Eye (tissue), 1 donor: ENCODE data around the gene ZGPAT.
"Not testable (repeated sequence)": the region's sequence is repeated elsewhere in the genome, so short reads cannot be mapped to it uniquely, and the experiment has no call there.

Source experiments
- DNase-seq: peaks from one replicate; pipeline ENCODE4 v3.0.0-alpha.2; 2015

ZGPAT gene

GRCh38 chr20:63707558-63708300 is at the start of gene ZGPAT, which contains the start of gene ARFRP1:
TSS of gene ZGPAT (plus strand) at chr20:63708039. CDS start at chr20:63708581, 542 bp downstream.
TSS of gene ARFRP1 (minus strand) at chr20:63707976. CDS start at chr20:63707091, 885 bp downstream.
- DNase-seq: peak; percentile 94

- no peak for DNase-seq
Measured at GRCh38 chr20:63658749-63659187, 49.1 kb upstream of the ZGPAT start.

DNA sequence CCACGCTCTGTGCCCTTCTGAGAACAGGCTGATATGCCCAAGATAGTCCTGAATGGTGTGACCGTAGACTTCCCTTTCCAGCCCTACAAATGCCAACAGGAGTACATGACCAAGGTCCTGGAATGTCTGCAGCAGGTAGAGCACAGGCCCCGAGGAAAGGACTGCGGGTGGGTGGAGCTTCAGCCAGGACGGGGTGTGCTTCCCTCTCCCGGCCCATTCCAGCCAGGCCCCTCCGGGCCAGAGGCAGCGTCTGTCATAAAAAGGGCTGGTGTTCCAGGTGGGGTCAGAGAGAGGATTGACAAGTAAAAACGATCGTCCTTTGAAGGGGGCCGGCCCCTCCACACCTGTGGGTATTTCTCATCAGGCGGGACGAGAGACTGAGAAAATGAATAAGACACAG is 48.5 kb upstream of the ZGPAT start:
- DNase-seq: no peak

- not testable (repeated sequence) for DNase-seq
Measured at GRCh38 chr20:63660174-63660573, 47.7 kb upstream of the ZGPAT start.

DNA sequence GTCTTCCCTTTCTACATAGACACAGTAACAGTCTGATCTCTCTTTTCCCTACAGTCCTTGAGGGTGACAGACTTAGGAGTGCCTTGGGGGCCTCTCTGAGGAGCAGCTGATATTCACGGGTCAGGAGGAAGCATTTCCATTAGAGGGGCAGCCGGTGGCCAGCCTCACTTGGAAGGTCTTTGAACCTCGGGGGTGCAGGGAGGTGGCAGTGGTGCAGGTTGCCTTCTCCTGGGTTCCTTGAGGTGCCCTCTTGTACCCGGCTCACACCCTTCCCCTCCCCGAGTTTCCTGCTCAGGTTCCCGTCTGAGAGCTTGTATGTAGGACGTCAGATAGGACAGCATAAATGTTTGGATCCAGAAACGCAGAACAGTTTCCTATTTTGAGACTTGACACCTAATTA is 47.2 kb upstream of the ZGPAT start:
- DNase-seq: no peak

- no peak for DNase-seq
Measured at GRCh38 chr20:63661108-63661507, 46.7 kb upstream of the ZGPAT start.

DNA sequence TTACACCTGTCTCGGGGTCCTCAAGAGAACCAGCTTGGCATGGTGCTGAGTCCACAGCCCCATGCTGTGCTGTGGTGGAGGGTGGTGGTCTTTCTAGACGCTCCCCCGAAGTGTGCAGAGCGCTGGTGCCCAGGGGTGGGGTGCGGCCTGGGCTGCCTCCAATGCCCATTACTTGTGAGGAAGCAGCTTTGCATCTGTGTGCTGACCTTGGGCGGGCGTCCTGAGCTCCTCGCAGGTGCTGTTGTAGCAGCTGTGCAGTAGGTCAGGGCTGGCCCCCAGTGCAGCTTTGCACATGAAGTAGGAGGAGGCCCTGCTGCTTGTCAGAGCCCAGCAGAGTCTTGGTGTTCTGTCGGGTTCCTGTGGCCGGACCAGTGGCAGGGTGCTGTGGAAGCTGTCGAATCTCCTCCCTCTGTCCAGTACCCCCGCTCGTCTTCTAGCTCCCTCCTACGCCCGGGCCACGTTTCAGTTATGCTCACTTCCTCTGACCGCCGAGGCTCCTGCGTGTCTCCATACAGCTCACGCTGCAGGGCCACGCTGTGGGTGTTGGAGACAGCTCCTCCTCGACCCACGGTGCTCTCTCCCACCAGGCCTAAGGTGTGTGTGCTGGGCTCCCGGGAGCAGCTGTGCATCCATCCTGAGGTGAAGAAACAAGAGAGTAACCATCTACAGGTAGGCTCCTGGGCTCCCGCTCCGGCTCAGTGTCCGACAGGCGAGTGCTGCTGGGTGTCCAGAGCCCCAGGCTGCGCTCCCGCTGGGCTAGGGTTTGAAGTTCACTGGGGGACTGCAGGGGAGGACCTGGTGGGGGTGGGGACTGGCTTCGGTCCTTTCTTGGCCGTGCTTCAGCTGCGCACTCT is 45.7 kb upstream of the ZGPAT start:
- no peak for DNase-seq

DNA sequence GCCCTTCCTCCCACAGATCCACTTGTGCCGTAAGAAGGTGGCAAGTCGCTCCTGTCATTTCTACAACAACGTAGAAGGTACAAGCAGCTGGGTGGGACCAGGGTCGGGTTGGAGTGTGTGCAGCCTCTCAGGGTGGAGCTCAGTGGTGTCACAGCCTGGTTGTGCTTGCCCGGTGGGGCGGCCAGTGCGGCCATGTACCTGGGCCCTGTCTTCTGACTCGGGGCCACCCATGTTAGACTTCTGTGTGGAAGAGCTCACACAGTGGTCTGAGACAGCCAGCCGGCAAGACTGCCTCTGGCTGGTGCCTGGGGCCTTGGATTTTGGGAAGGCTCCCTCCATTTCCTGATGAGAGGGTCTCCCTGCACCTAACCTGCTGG is 45.0 kb upstream of the ZGPAT start:
- no peak for DNase-seq

DNA sequence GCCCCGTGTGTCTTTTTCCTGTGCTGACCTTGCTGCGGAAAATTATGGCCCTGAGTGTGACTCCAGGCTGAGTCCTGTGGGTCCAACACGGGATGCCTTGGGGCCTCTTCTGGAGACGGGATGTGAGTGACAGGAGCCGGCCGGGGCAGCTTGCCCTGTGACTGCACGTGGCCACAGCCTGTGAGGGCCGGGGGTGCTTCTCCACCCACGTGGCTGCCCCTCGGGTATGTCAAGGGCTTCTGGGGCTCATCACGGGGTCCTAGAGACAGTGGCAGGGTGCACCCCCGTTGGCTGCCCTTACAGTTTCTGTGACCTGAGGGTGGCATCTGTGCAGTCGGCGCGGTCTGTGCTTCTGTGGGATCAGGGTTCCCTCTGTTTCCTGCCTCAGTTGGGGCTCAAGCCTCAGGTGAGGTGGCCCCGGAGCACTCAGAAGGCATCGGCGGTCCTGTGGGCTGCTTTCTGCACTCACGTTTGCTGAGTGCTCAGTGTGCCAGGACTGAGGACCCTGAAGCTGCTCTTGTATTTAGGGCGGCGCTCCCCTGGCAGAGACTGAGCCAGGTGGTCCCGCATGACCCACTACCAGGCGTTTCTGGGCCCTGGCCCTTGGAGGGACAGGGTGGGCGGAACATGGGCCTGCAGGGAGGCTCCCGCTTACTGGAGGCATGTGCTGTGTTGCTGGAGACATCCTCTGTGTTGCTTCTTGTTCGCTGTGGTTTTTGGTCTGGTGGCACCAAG is 44.3 kb upstream of the ZGPAT start:
- DNase-seq: no peak

- no peak for DNase-seq
Measured at GRCh38 chr20:63664143-63664851, 43.5 kb upstream of the ZGPAT start.

- peak; percentile 87 for DNase-seq
Measured at GRCh38 chr20:63664861-63665594, 42.8 kb upstream of the ZGPAT start.

DNA sequence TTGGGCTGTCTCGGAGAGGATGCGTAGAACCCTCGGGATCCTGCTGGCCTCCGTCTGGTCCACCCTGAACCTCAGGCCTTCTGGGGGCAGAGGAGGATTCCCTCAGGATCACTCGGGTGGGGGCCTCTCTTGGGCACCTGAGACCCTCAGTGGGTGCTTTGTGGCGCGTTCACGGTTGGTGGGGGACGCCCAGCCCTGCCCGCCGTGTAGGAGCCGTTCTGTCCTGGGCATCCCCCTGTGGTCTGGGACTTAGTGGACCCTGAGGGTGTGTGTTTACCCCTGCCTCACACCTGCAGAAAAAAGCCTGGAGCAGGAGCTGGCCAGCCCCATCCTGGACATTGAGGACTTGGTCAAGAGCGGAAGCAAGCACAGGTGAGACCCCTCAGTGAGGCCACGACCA is 42.1 kb upstream of the ZGPAT start:
- no peak for DNase-seq

DNA sequence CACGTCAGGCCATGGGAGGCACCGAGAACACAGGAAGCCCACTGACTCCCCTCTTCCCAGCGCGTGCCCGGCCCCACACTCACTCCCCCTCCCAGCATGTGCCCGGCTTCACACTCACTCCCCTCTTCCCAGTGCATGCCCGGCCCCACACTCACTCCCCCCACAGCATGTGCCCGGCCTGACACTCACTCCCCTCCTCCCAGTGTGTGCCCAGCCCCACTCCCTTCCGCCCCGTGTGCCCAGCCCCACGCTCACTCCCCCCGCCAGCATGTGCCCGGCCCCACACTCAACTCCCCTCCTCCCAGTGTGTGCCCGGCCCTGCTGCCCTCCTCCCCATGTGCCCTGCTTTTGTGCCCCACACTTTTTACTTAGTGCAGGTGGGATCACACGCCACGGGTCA is 40.0 kb upstream of the ZGPAT start:
- DNase-seq: no peak

DNA sequence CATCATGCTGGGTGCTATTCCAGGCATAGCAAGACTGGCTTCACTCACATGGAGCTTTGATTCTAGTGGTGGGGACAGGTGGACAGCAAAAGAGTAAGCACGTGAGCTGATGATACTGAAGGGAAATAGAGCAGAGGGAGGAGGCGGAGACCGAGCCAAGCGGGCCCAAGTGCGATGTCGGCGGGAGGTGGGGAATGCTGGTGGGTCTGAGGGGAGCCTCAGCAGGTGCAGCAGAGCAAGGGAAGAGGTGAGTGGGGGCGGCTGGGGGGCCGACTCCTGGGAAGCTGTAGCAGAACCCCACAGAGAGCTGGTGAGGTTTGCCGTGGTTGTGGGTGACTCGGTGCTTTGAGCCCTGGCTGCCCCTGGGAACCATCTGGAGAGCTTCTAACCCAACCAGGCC is 39.5 kb upstream of the ZGPAT start:
- no peak for DNase-seq

DNA sequence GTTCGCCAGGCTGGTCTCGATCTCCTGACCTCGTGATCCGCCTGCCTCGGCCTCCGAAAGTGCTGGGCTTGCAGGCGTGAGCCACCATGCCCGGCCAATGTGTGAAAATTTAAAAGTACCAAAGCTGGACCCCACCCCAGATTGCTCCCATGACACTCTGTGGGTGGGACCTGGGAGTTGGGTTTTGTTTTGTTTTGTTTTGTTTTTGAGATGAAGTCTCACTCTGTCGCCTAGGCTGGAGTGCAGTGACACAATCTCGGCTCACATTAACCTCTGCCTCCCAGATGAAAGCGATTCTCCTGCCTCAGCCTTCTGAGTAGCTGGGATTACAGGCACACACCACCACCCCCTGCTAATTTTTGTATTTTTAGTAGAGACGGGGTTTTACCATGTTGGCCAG is 36.1 kb upstream of the ZGPAT start:
- not testable (repeated sequence) for DNase-seq

GRCh38 chr20:63672666-63673065 is 35.2 kb upstream of the ZGPAT start:
- DNase-seq: no peak

- no peak for DNase-seq
Measured at GRCh38 chr20:63673951-63674350, 33.9 kb upstream of the ZGPAT start.

DNA sequence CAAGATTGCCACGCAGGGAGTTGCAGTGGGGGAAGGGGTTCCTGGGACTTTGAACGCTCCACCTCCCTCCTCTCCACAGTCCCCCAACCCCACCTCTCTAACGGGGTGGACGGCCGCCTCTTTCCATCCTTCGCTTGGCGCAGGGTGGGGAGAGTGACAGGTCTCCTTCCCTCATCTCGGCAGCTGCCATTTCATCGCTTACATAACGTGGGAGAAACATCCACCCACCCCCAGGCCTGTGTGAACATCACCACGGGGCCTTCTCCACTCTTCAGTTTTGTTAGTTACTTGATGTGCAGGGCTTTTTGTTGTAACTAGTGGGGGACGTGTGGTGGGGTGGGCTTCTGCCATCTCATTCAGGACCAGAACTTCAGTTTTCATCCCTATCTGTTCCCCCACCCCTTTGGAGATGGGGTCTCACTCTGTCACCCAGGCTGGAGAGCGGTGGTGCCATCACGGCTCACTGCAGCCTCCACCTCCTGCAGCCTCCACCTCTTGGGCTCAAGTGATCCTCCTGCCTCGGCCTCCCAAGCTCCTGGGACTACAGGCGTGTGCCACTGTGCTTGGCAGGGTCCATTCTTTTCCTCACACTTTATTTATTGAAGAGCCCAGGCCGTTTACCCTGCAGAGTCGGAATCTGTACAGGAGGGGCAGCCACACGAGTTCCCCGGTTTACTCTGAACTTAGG is 32.0 kb upstream of the ZGPAT start:
- DNase-seq: no peak

DNA sequence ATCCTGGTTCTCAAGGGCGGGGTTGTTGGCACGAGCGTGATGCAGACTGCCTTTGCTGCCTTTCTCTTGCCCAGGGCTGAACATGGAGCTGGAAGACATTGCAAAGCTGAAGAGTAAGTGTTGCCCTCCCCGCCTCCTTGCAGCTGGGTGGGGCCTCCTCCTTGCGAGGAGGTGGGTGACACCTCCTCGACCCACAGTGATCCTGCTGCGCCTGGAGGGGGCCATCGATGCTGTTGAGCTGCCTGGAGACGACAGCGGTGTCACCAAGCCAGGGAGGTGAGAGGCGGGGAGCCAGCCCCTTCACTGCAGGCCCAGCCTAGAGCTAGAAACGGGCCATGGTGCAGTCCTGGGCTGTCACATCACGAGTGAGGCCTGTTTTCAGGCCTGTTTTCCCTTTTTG is 29.8 kb upstream of the ZGPAT start:
- DNase-seq: no peak

GRCh38 chr20:63678667-63679465 is 29.0 kb upstream of the ZGPAT start:
- no peak for DNase-seq
